Vagina (tissue), 2 donors: ENCODE measurements around the gene FBXO42. TPM values are rescaled to one million over a fixed set of nuclear protein-coding genes. Genes with fewer than 3 reads are reported as not detected.
A peak's percentile ranks its signal among the peaks of the same experiment; 100 is the strongest.

Source experiments
- DNase-seq, 2 donors: peaks; one replicate each; pipeline ENCODE4 v3.0.0-alpha.2; 2017; ENCODE audit errors: extremely low spot score in 2 of 2
- H3K27ac ChIP-seq: fragments of 200-600 bp; sonication (generic); one replicate; pipeline ENCODE4 v1.5.1; 2019
- H3K27me3 ChIP-seq: fragments of 200-600 bp; sonication (generic); one replicate; pipeline ENCODE4 v1.5.1; 2019
- H3K36me3 ChIP-seq, 2 donors: fragments of 200-600 bp; sonication (generic); one replicate each; pipeline ENCODE4 v1.5.1; 2017 to 2019
- H3K4me1 ChIP-seq: fragments of 200-600 bp; sonication (generic); one replicate; pipeline ENCODE4 v1.5.1; 2019
- H3K4me3 ChIP-seq, 2 donors: fragments of 200-600 bp; sonication (generic); 1 replicate in 1 of 2; 2 replicates in 1 of 2; pipeline ENCODE4 v1.5.1; 2016 to 2019
- H3K9me3 ChIP-seq: fragments of 200-600 bp; sonication (generic); one replicate; pipeline ENCODE4 v1.5.1; 2019
- CTCF ChIP-seq, 3 experiments: fragments of 450-650 bp in 2 of 3; fragments of 200-600 bp in 1 of 3; sonication (generic) in 1 of 3; IDR thresholded peaks; one replicate each; pipeline ENCODE4 v1.5.1; 2017 to 2019; ENCODE audit warnings: antibody characterized with exemption in 3 of 3, mild to moderate bottlenecking in 2 of 3, moderate library complexity in 2 of 3
- POLR2A ChIP-seq, 2 donors: fragments of 450-650 bp; IDR thresholded peaks; one replicate each; pipeline ENCODE4 v1.6.1; 2017; ENCODE audit warnings: antibody characterized with exemption in 2 of 2, mild to moderate bottlenecking in 2 of 2, moderate library complexity in 2 of 2
- POLR2AphosphoS5 ChIP-seq, 2 donors: sonication (generic); formaldehyde crosslinking; IDR thresholded peaks; one replicate each; pipeline ENCODE4 v1.9.0; 2017; ENCODE audit warnings: antibody characterized with exemption in 2 of 2, mild to moderate bottlenecking in 2 of 2, low read depth in 1 of 2; ENCODE audit not compliant: insufficient read depth in 1 of 2
- intact Hi-C: fragments of 100-400 bp; cut with DNase I; formaldehyde crosslinking; loops from one replicate; pipeline ENCODE4 v1.15.1; 2023
- total RNA-seq: library from RNA; depleted of rRNA; stranded (reverse); fragments of >200 nt; gene quantifications from one replicate; pipeline ENCODE4 v1.2.3, GENCODE V29; 2016

The FBXO42 gene
- total RNA-seq, 1 donor from 2014 or later, result 24.8 TPM

GRCh38 chr1:16245476-16246196, 106.6 kb downstream of the FBXO42 start:
- Histone ChIP-seq H3K9me3 (no peaks in the 10 kb centered on the region), H3K27me3 (no peaks in the 10 kb centered on the region), H3K27ac (peak overlapping the region; percentile 69), H3K4me3 (no peak overlapping the region), H3K4me1 (peaks cover 49% of the 10 kb centered on the region), H3K36me3 (no peaks in the 10 kb centered on the region)
- TF ChIP-seq CTCF (IDR thresholded peaks at IDR 0.05) (no peak), POLR2AphosphoS5 (IDR thresholded peaks at IDR 0.05; ENCODE audit: insufficient read depth in 1 of 2, low read depth in 1 of 2) (peak in 1 of 2 donors; percentile 14)
- intact Hi-C loops, result loop anchor here (5.0 kb wide), 2 partner anchors 63 to 168 kb away; no protein-coding TSS in a partner anchor
- no peak for DNase-seq

GRCh38 chr1:16244650-16245285, 107.5 kb downstream of the FBXO42 start:
- intact Hi-C loops, result loop anchor here (5.0 kb wide), 2 partner anchors 62 to 167 kb away; no protein-coding TSS in a partner anchor
- Histone ChIP-seq H3K27me3 (no peaks in the 10 kb centered on the region), H3K4me3 (no peak overlapping the region), H3K9me3 (no peaks in the 10 kb centered on the region), H3K36me3 (no peaks in the 10 kb centered on the region), H3K4me1 (peaks cover 41% of the 10 kb centered on the region), H3K27ac (peak overlapping the region; percentile 69)
- DNase-seq, result no peak
- TF ChIP-seq POLR2A (IDR thresholded peaks at IDR 0.05) (no peak), CTCF (IDR thresholded peaks at IDR 0.05) (peak in 1 of 3 experiments; percentile 9), POLR2AphosphoS5 (IDR thresholded peaks at IDR 0.05; ENCODE audit: insufficient read depth in 1 of 2, low read depth in 1 of 2) (no peak)

- Histone ChIP-seq H3K27ac (peak overlapping the region; percentile 69), H3K4me3 (no peak overlapping the region), H3K4me1 (peaks cover 34% of the 10 kb centered on the region), H3K36me3 (no peaks in the 10 kb centered on the region), H3K27me3 (no peaks in the 10 kb centered on the region), H3K9me3 (no peaks in the 10 kb centered on the region)
- intact Hi-C loops, result no loop called here
- DNase-seq, result peak in 1 of 2 donors; percentile 87
- no peak for TF ChIP-seq POLR2A (IDR thresholded peaks at IDR 0.05)
- TF ChIP-seq CTCF (IDR thresholded peaks at IDR 0.05), result peak; percentile 73 to 91 (median 81)
- TF ChIP-seq POLR2AphosphoS5 (IDR thresholded peaks at IDR 0.05; ENCODE audit: insufficient read depth in 1 of 2, low read depth in 1 of 2), result peak; percentile 58 to 83
These were observed 108.2 kb downstream of the FBXO42 start for GRCh38 chr1:16243936-16244649.

- Histone ChIP-seq H3K27me3 (no peaks in the 10 kb centered on the region), H3K27ac (no peak overlapping the region), H3K4me1 (peaks cover 25% of the 10 kb centered on the region), H3K9me3 (no peaks in the 10 kb centered on the region), H3K36me3 (no peaks in the 10 kb centered on the region), H3K4me3 (no peak overlapping the region)
- intact Hi-C loops, result no loop called here
- DNase-seq, result no peak
- TF ChIP-seq POLR2A (IDR thresholded peaks at IDR 0.05), result no peak
- TF ChIP-seq CTCF (IDR thresholded peaks at IDR 0.05), result no peak
- TF ChIP-seq POLR2AphosphoS5 (IDR thresholded peaks at IDR 0.05; ENCODE audit: insufficient read depth in 1 of 2, low read depth in 1 of 2), result no peak
These were observed 109.1 kb downstream of the FBXO42 start for GRCh38 chr1:16243215-16243610.
